Neural crest cell (in vitro differentiated cells): ENCODE data around the gene EMC9. TPM values are rescaled to one million over a fixed set of nuclear protein-coding genes. Genes with fewer than 3 reads are reported as not detected.

Source experiments
- DNase-seq: peaks from one replicate; pipeline ENCODE4 v3.0.0; 2021; ENCODE audit warnings: low read depth, mixed read lengths, low spot score
- H3K27ac Mint-ChIP-seq: one replicate; pipeline ENCODE4 v1.8.0; 2021; ENCODE audit warnings: mild to moderate bottlenecking, mixed read lengths; ENCODE audit not compliant: unreplicated experiment
- H3K27me3 Mint-ChIP-seq: 2 replicates; pipeline ENCODE4 v1.8.0; 2021; ENCODE audit warnings: low read depth, mild to moderate bottlenecking, mixed read lengths
- H3K36me3 Mint-ChIP-seq: 2 replicates; pipeline ENCODE4 v1.8.0; 2021; ENCODE audit warnings: low read depth, mild to moderate bottlenecking, mixed read lengths
- H3K4me1 Mint-ChIP-seq: 2 replicates; pipeline ENCODE4 v1.8.0; 2021; ENCODE audit warnings: mixed read lengths
- H3K4me3 Mint-ChIP-seq: one replicate; pipeline ENCODE4 v1.8.0; 2021; ENCODE audit warnings: mild to moderate bottlenecking, mixed read lengths
- H3K9me3 Mint-ChIP-seq: 2 replicates; pipeline ENCODE4 v1.8.0; 2021; ENCODE audit warnings: mixed read lengths
- total RNA-seq: library from RNA; stranded (reverse); gene quantifications from 2 replicates; pipeline ENCODE4 v1.2.1, GENCODE V29; 2021
- TF ChIP-seq, protein P1 (sequence below): fragments of 200-600 bp; sonication (generic); conservative IDR thresholded peaks from 2 replicates; pipeline ENCODE4 v1.5.0; 2021; ENCODE audit warnings: antibody characterized with exemption, mild to moderate bottlenecking

The EMC9 gene
- total RNA-seq, 1 donor from 2014 or later: 28.3 TPM

- H3K36me3 Mint-ChIP-seq: peaks cover 5% of the 10 kb centered on the region
Measured at GRCh38 chr14:24150567-24150966, 9.2 kb upstream of the EMC9 start.

GRCh38 chr14:24150061-24150460 is 8.7 kb upstream of the EMC9 start:
- Mint-ChIP-seq H3K36me3 (peaks cover 2% of the 10 kb centered on the region), H3K27me3 (no peaks in the 10 kb centered on the region), H3K27ac (no peak overlapping the region), H3K9me3 (no peaks in the 10 kb centered on the region), H3K4me1 (peaks cover 25% of the 10 kb centered on the region), H3K4me3 (no peak overlapping the region)
- DNase-seq: no peak
- TF ChIP-seq, protein P1, sequence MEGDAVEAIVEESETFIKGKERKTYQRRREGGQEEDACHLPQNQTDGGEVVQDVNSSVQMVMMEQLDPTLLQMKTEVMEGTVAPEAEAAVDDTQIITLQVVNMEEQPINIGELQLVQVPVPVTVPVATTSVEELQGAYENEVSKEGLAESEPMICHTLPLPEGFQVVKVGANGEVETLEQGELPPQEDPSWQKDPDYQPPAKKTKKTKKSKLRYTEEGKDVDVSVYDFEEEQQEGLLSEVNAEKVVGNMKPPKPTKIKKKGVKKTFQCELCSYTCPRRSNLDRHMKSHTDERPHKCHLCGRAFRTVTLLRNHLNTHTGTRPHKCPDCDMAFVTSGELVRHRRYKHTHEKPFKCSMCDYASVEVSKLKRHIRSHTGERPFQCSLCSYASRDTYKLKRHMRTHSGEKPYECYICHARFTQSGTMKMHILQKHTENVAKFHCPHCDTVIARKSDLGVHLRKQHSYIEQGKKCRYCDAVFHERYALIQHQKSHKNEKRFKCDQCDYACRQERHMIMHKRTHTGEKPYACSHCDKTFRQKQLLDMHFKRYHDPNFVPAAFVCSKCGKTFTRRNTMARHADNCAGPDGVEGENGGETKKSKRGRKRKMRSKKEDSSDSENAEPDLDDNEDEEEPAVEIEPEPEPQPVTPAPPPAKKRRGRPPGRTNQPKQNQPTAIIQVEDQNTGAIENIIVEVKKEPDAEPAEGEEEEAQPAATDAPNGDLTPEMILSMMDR: no peak

More at GRCh38 chr14:24150567-24150966, 9.2 kb upstream of the EMC9 start:
- H3K27me3 Mint-ChIP-seq: no peaks in the 10 kb centered on the region
- no peak overlapping the region for H3K27ac Mint-ChIP-seq
- no peak for DNase-seq
- H3K9me3 Mint-ChIP-seq: no peaks in the 10 kb centered on the region
- TF ChIP-seq, protein P1: no peak
- H3K4me1 Mint-ChIP-seq: peaks cover 21% of the 10 kb centered on the region
- peak overlapping the region; percentile 76 for H3K4me3 Mint-ChIP-seq

GRCh38 chr14:24149302-24149969 is 8.0 kb upstream of the EMC9 start:
- DNase-seq: no peak
- TF ChIP-seq, protein P1: no peak
- peaks cover under 1% of the 10 kb centered on the region for H3K36me3 Mint-ChIP-seq
- H3K4me3 Mint-ChIP-seq: peak overlapping the region; percentile 99
- H3K9me3 Mint-ChIP-seq: no peaks in the 10 kb centered on the region
- peaks cover 25% of the 10 kb centered on the region for H3K4me1 Mint-ChIP-seq
- no peaks in the 10 kb centered on the region for H3K27me3 Mint-ChIP-seq
- H3K27ac Mint-ChIP-seq: no peak overlapping the region

DNA sequence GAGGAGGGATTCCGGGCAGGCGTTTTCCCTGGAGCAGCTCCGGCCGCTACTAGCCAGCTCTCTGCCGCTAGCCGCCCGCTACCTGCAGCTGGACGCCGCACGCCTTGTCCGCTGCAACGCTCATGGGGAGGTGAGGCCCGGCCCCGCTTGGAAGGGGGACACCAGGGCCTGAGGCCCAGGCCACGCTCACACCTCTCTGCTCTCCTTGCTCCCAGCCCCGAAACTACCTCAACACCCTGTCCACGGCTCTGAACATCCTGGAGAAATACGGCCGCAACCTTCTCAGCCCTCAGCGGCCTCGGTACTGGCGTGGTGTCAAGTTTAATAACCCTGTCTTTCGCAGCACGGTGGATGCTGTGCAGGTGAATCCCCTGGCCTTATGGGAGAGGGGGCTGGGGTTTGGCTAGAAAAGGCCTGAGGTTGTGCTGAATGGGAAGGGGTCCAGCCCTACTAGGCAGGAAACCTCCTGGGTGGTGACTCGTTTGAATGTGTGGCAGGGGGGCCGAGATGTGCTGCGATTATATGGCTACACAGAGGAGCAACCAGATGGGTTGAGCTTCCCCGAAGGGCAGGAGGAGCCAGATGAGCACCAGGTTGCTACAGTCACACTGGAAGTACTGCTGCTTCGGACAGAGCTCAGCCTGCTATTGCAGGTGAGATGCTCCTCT is 6.5 kb upstream of the EMC9 start:
- H3K36me3 Mint-ChIP-seq: no peaks in the 10 kb centered on the region
- TF ChIP-seq, protein P1: no peak
- H3K4me3 Mint-ChIP-seq: peak overlapping the region; percentile 99
- DNase-seq: no peak
- no peaks in the 10 kb centered on the region for H3K27me3 Mint-ChIP-seq
- peak overlapping the region; percentile 62 for H3K27ac Mint-ChIP-seq
- H3K4me1 Mint-ChIP-seq: peaks cover 25% of the 10 kb centered on the region
- H3K9me3 Mint-ChIP-seq: no peaks in the 10 kb centered on the region

- peak; percentile 93 for DNase-seq
- TF ChIP-seq, protein P1: no peak
- Mint-ChIP-seq H3K27me3 (no peaks in the 10 kb centered on the region), H3K27ac (peak within 1 kb of the TSS; percentile 91), H3K36me3 (no peaks in the 10 kb centered on the region), H3K4me3 (peak within 1 kb of the TSS; percentile 99), H3K4me1 (peaks cover 25% of the 10 kb centered on the region), H3K9me3 (no peaks in the 10 kb centered on the region)
Measured at GRCh38 chr14:24146978-24147760, 5.8 kb upstream of the EMC9 start, which contains the start of gene RNF31. RNF31 (plus strand) TSS chr14:24147498; CDS start chr14:24147699, 201 bp downstream.
